Measurements from ENCODE around the gene LGALS4.
A peak's percentile ranks its signal among the peaks of the same experiment; 100 is the strongest.

Gene LGALS4

DNA sequence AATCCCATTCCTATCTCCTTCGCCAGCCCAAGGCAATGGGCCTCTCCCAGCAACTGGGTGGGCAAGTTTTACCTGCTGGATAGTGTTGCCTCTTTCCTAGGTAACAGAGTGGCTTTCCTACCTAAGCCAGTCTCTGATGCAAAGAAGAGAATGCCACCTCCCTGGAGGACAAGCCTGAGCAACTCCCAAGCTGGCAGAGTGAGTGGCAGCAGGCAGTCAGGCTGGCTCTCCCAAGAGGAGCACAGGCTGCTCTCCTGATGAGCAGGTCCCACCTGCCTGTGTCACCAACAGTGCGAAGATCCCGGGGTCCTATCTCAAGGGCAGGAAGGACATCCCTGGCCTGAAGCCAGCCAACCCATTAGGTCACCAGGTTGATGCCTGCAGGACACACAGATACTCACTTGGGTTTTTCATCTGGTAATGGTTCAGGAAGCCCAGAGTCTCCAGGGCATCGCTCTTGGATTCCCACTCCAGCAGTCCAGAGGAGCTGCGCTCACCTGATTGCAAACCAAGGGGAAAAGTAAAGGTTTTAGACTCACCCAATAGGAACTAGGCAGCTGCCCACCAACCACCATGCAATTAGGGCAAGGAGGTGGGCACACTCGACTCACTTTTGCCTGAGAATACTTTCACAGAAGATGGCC lies 24.4 kb upstream of the LGALS4 start:
- H3K4me3 ChIP-seq (ENCODE audit: low read length), result no peak overlapping the region
- DNase-seq (ENCODE audit: low read depth), result no peak
- TF ChIP-seq CTCF (conservative IDR thresholded peaks at IDR 0.05; ENCODE audit: low read length), result no peak

- no peak for DNase-seq (ENCODE audit: low read depth)
- H3K4me3 ChIP-seq (ENCODE audit: low read length), result no peak overlapping the region
- TF ChIP-seq CTCF (conservative IDR thresholded peaks at IDR 0.05; ENCODE audit: low read length), result no peak
Measured at GRCh38 chr19:38836159-38836982, 23.6 kb upstream of the LGALS4 start.

DNA sequence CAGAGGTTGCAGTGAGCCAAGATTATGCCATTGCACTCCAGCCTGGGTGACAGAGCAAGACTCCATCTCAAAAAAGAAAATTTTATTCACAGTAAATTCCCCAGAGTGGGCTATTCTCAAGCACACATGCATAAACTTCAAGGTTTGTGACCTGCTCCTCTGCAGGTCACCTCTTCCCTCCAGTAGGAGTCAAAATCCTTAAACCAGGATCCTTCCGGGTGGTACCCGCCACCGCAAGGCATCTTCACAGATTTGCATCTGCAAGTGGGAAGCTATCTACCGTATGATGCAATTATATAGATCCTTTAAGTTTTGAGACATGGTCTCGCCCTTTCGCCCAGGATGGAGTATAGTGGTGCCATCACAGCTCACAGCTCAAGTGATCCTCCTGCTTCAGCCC lies 21.8 kb upstream of the LGALS4 start:
- TF ChIP-seq CTCF (conservative IDR thresholded peaks at IDR 0.05; ENCODE audit: low read length), result no peak
- no peak for DNase-seq (ENCODE audit: low read depth)

GRCh38 chr19:38834104-38834490 lies 21.4 kb upstream of the LGALS4 start:
- TF ChIP-seq CTCF (conservative IDR thresholded peaks at IDR 0.05; ENCODE audit: low read length), result no peak
- no peak overlapping the region for H3K4me3 ChIP-seq (ENCODE audit: low read length)
- DNase-seq (ENCODE audit: low read depth), result no peak

More for the DNA sequence above, 21.8 kb upstream of the LGALS4 start:
- no peak overlapping the region for H3K4me3 ChIP-seq (ENCODE audit: low read length)

DNA sequence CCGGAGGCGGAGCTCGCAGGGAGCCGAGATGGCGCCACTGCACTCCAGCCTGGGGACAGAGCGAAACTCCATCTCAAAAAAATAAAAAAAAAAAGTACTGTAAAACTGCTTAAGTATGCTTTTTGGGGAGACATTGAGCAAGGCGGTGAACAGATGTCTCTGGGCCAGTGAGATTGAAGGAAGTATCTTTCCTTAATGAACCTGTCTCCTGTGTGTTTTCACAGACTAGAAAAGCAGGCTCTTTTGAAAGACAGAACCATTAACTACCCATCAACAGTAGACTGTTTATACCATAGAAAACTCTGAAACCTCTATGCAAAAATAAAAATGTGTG lies 20.3 kb upstream of the LGALS4 start:
- H3K4me3 ChIP-seq (ENCODE audit: low read length), result no peak overlapping the region
- TF ChIP-seq CTCF (conservative IDR thresholded peaks at IDR 0.05; ENCODE audit: low read length), result no peak
- no peak for DNase-seq (ENCODE audit: low read depth)

- peak overlapping the region; percentile 87 for H3K4me3 ChIP-seq (ENCODE audit: low read length)
- DNase-seq (ENCODE audit: low read depth), result peak; percentile 97
- TF ChIP-seq CTCF (conservative IDR thresholded peaks at IDR 0.05; ENCODE audit: low read length), result no peak
Measured at GRCh38 chr19:38831142-38831605, 18.4 kb upstream of the LGALS4 start.
